HG02943 (cell line): ENCODE data around the gene CCDC47.

ENCODE experiments used
- ATAC-seq: cut with Tn5 transposase; IDR thresholded peaks from one replicate; pipeline ENCODE4 v1.9.1; 2021; ENCODE audit warnings: mild to moderate bottlenecking, low read depth, moderate library complexity; ENCODE audit not compliant: unreplicated experiment

Gene CCDC47

GRCh38 chr17:63699638-63700527, 73.5 kb downstream of the CCDC47 start, which contains the start of gene LIMD2:
Gene LIMD2 (minus strand): TSS chr17:63700125. CDS start chr17:63699298, 827 bp downstream.
- peak; percentile 16 for ATAC-seq

GRCh38 chr17:63698886-63699637, 74.3 kb downstream of the CCDC47 start:
- ATAC-seq, result peak; percentile 30

- ATAC-seq, result no peak
These were observed 75.0 kb downstream of the CCDC47 start for GRCh38 chr17:63698381-63698885.

- peak; percentile 31 for ATAC-seq
These were observed 75.8 kb downstream of the CCDC47 start for GRCh38 chr17:63697341-63698286.

GRCh38 chr17:63696381-63696961, 76.9 kb downstream of the CCDC47 start:
- ATAC-seq, result no peak

- no peak for ATAC-seq
These were observed 77.5 kb downstream of the CCDC47 start for GRCh38 chr17:63695889-63696288.
